HG03139 (cell line): ENCODE results near the gene NBEA.

ENCODE experiments used
- ATAC-seq: cut with Tn5 transposase; IDR thresholded peaks from one replicate; pipeline ENCODE4 v1.9.1; 2021; ENCODE audit not compliant: unreplicated experiment

The NBEA gene

DNA sequence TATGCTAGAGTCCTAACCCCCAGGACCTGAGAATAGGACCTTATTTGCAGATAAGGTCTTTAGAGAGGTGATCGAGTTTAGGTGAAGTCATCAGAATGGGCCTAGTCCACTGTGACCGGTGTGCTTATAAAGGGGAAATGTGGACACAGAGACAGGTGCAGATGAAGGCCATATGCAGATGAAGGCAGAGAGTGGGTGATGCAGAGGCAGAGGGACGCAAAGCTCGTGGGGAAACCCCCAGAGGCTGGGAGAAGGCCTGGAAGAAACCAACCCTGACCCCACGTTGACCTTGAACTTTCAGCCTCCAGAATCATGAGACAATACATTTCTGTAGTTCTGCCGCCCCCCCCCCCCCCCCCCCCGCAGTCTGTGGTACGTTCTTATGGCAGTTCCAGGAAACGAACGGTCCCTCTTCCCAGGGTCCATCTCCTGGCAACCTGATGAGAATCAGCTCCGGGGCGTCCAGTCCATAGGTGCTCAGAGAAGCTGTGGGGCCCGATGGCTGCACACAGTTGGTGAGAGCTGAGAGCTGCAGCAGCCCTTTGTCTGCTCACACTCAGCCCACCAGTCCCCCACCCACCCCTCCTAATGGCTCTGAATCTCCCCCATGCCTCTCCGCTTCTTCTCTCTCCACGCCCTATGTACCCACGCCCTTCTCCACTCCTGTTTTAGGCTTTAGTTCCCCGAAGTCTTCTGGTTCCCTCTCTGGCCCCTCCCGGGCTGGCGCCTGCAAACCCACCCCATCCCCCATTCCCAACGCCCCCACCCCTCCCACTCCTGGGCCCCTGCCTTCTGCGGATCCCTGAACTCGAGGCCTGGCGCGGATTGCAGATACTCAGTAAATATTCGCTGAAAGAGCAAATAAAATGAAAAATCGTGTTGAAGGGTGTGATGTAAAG is 752.7 kb downstream of the NBEA start:
- ATAC-seq, result no peak

DNA sequence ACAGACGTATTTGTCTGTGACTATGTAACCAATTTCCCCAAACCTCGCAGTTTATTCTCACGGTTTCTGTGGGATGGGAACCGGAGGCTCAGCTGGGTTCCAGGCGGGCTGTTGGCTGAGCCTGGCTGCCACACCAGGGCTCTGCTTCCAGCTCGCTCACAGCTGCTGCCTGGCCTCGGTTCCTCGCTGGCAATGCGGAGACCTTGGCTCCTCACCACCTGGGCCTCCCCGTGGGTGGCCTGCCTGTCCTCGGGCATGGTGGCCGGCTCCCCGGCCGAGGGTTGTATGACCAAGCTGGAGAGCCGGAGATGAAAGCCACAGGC is 753.3 kb downstream of the NBEA start:
- ATAC-seq, result no peak

DNA sequence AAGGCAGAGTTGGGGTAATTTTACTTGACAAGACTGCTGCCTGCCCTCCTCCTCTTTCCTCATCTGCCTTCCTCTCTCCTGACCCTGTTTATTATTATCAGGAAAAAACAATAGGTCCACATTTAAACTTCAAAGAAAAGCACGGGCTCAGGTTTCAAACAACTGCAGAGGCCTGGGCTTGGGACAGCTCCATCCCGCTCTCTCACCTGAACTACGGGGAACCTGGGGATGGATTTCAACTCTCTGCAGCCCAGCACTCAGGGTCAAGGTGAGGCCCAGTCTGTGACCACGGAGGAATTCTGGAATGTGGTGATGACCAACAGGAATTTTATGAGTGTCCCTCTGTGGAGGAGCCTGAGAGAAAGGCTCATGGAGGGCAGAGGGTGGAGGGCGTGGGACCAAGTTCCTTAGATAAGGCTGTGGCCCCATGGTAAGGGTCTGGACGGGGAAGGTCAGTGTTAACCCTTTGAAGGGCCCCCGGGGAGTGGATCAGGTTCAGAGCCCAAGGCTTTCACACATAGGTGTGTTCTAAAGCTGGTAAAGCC is 755.2 kb downstream of the NBEA start:
- no peak for ATAC-seq

DNA sequence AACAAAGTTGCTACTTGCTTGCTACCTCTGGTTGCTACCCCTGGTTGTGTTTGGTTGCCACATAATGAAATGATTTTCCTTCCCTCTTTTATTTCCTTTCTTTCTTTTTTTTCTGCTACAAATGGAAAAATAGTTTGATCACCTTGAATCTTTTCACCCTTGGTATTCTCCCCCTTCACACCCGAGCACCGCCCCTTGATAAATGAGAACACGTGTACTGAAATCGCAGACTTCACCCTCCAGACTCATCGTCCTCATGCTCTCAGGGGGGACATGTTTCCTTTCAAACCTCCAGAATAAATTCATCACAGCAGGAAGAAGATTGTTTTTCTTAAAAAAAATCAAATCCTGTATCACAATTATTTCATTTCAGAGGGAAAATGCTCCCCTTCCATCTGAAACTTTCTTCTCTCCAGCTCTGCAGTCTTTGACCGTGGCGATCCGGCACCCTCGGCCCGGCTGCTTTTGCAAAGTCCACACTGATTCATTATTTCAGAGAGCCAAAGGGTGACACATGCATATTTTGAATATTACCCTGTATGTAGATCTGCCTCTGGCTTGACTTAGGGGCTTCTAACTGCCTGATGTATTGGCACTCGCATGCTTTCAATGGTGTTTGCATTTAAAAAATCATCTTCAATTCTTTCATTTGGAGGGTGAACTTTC is 757.0 kb downstream of the NBEA start:
- no peak for ATAC-seq

DNA sequence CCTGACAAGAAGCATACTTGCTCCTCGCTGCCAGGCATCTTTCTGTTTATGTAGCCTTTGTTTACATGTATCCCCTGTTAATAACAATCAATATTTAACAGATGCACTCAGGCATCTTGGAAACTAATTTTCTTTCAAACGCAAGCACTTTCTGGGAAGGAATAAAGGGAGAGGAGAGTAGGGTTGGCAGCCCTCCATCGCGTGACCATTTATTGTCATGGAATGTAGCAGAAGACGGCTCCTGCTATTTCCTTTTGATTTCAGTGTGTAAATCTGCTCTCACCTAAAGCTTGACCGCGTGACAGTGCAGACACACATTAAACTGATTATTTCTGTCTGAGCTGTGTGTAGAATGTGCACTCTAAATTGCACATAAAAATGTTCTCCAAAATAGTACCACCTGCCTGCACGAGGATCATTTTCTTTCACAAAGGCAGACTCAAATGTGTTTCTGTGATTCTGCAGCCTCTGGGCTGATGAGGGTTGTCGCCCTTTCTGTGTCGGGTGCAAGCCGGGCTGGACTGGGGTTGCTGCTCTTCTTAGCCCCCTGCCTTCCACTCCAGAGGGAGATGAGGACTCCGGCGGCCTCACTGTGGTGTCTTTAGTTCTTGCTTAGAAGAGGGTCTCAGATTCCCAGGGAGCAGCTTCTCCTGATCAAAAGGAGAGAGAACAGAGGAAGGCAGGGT is 757.9 kb downstream of the NBEA start:
- no peak for ATAC-seq

DNA sequence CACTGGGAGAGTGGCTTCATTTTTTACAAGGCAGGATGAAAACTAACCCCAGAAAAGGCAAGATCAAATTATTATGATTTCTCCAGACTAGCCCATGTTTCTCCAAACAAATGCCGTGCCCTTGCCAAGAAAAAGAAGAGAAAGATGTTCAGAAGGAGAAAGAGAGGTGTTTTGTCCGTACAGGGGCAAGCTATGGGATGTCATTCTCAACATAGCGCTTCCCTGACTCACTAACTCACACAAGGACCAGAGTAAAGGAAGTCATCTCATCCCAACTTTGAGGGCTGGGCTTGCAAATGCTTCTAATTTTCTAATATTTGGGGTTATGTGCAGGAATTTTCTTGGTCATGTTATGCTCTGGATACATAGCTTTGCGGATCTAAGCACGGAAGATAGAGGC is 758.6 kb downstream of the NBEA start:
- ATAC-seq, result no peak

DNA sequence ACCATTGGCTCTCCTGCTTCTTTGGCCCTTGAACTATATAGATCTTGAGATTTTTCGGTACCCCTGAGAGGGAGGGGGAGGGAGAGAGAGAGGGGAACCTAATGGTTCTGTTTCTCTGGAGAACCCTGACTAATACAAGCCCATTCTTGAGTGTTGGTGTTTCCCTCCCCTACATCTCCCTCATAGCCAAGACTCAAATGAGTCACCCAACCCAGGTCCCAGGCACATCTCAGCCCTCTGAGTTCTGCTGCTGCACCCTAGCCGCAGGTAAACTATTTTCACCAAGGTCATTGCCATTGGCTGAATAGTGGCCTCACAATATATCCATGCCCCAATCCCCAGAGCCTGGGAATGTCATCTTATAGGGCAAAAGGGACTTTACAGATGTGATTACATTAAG is 760.2 kb downstream of the NBEA start:
- no peak for ATAC-seq

DNA sequence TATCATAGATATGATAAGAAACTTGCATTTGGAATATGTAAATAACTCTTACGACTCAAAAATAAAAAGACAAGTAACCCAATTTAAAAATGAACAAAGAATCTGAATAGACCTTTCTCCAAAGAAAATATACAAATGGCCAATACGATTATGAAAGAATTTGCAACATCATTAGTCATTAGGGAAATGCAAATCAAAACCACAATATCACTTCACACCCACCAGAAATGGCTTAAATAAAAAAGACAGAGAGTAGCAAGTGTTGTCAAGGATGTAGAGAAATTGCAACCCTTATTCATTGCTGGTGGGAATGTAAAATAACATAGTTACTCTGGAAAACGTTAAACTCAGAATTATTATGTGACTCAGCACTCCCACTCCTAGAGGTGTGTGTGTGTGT is 761.0 kb downstream of the NBEA start:
- ATAC-seq, result no peak

DNA sequence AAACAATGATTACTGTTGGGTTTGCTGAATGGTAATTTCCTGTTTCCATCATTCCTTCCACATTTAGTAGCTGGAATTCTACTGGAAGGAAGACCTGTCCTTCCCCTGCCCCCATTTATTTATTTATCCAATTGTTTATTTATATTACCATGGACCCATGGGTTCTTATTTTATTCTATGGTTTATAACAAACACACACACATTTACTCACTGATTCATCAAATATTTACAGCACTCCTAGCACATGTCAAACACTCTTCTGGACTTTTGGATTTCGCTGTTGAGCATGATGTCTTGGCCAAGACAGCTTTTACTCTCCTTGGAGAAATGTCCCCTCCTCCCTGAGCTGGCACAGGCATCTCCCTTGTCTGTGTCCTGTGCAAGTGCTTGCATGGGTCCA is 762.3 kb downstream of the NBEA start:
- ATAC-seq, result no peak

DNA sequence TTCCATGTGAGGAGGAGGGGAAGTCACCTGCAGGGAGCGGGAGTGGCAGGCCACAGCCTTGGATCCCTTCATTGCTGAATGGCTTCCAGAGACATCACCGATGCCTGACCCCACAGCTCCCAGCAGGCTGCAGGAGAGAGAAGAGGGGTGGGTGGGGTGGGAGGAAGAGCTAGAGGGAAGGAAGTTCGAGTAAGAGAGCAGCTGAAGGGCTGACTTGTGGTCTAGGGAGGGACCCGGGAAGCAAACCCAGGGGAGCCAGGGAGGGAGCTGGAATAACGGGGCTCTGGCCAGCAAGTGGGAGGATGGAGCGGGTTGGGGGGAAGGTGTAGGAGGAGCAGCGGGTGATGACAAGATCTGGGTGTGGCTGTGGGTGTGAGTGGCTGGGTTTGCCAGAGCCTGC is 764.2 kb downstream of the NBEA start:
- ATAC-seq, result no peak

DNA sequence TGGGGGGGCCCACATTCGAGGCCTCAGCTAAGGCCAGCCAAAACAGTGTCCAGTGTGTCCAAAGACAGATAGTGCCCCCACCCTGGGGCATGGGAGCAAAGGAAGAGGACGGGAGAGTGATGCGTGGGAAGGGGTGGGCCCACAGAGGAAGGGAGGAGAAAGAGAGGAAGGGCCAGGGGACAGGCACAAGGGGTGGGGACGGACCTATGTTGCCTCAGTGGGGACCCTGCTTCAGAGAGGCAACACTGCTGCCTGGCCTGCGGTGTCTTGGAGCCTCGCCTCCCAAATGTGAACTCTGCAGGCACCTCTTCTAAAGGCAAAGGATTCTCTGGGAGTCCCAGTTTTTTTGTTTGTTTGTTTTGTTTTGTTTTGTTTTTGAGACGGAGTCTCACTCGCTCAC is 764.7 kb downstream of the NBEA start:
- ATAC-seq, result no peak

DNA sequence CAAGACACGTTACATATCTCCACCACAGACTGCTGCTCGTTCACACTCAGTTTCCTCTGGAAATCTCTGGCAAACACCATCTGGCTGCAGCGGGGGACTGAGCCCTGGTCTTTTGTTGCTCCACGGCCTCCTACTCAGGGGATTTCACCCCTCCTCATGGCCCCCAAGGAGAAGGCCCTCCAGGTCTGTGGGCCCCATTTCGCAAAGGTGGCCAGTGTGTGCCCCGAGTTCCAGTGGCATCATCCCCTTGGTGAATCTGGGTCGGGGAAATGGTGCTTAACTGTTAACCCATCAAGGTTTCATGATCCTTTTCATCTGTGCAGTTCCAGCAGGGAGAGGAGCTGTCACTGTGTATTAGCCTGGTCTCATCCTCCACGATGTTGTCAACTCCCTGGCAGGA is 769.8 kb downstream of the NBEA start:
- ATAC-seq, result no peak

DNA sequence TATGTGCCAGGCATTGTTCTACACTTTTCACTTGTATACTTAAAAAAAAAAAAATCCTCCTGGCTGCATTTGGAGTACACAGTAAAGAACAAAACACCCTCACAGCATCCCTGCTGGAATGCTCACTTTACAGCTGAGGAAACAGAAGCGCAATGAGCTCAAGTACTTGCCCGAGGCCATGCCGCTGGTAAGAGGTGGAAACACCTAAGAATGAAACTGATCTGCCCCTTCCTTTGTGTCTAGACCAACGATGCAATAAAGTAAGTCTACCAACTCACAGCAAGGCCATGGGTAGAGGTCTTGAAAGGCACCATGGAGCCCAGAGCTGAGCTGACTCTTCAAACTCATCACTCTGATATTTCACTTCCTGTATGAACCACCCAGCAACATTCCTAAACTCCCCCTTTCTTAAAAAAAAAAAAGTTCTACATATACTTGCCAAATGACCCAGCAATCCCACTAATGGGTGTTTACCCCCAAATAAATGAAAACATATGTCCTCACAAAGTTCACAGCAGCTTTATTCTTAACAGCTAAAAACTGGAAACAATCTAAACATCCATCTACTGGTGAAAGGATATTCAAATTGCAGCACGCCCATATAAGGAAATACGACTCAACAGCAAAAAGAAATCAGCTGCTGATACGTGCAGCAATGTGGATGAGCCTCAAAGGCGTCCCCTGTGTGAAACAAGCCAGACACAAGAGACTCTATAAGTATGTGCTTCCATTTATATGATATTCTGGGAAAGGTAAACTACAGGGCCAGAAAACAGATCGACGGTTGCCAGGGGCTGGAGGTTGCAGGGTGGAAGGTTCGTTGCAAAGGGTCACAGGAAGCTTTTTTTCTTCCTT is 771.1 kb downstream of the NBEA start:
- no peak for ATAC-seq

DNA sequence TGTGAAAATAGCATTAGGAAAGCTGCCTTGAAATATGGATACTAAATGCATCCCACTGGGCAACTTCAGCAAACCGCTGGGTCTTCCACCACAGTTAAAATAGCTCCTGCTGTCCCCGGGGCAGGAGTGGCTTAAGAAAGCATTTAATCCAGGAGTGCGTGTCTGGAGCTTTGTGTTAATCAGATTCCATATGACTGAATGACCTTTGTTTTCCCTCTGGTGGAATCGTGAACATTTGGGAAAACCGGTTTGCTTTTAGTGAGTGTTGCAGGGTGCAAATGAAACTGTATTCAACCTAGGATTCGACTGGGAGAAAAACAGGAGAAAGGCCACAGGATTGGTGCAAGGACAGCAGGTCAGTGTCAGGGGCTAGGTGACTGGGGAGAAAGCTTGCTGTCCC is 772.1 kb downstream of the NBEA start:
- no peak for ATAC-seq

DNA sequence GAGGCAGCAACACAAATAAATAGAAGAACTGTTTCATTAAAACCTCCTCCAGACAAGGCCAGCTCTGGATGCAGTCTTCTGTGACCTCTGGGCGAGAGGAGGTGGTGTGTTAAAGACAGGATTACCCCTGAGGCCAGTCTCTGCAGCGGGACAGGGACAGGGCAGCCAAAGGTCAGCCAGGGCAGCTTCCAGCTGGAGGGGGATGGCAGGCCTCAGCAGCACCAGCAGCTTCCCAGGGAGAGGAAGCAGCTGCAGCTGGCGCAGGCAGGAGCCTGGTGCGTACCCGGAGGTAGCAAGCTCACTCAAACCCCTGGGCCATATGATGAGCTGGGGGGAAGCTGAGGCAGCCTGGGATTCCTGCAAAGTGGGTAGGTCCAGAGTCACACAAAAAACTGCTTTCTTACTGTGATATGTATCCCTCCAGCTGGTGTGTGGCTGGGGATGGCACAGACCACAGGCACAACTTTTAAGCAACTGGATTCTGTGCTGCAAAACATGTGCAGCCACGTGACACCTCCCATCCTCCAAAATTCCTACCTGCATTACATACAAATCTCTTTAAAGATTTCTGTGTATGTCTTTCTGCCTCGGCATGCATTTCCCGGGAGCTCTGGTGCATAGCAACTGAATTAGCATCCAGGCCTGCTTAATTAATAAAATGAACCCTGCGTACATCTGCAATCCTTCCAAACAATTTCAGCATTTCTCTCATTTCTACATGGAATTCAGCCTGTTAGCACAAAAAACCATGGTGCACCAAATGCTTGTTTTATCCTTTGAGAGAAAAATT is 772.7 kb downstream of the NBEA start:
- ATAC-seq, result no peak

DNA sequence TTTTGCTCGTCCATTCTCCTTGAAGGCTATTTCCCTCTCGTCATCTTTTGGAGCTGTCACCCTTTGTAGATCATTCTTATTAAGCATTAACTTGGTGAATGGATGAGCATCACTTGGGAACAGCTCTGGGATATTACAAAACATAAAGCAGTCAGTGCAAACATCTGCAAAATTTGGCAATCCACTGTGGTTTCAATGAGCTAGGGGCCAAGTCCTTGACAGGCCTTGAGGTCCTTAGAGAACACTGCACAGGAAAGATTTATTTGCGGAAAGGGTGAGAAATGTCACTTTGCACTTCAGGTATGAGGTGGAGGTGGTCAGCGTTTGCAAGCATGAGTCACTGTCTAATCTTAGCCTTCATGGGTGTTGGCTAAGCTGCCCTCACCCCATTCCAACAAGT is 774.1 kb downstream of the NBEA start:
- ATAC-seq, result no peak

DNA sequence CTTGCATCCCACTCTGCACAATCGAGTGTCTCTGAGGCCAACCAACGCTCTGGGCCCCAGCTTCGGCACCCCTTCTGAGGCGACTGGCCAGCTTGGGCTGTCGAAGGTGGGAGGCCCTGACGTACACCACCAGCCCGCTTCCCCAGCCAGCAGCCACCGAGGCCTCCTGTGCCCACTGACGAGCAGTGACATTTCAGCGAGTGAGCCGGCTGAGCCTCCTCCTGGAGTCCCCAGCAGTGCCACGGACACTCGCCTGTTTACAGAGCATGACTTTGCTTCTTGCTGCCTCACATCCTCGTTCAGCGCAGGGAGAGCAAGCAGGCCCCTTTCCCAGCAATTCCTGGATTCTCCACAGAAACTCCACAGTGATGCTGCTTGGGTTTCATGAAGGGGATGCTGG is 774.7 kb downstream of the NBEA start:
- ATAC-seq, result no peak

DNA sequence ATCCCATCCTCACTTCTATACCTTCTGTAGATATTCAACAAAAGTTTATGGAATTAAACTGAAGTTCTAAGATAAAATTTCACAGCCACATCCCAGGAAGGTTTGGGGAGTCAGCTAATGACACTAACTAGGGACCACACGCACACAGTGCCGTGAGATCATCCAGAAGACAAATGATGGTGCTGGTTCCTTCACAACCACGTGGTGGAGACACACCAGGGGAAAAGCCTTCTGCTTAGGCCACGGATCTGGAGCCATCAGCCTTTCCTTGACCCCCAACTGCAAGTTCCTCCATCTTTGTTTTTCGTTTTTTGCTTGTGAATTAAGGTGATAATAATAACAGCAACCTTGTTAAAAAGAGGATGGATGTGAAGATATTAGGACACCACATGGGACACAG is 776.0 kb downstream of the NBEA start:
- no peak for ATAC-seq

DNA sequence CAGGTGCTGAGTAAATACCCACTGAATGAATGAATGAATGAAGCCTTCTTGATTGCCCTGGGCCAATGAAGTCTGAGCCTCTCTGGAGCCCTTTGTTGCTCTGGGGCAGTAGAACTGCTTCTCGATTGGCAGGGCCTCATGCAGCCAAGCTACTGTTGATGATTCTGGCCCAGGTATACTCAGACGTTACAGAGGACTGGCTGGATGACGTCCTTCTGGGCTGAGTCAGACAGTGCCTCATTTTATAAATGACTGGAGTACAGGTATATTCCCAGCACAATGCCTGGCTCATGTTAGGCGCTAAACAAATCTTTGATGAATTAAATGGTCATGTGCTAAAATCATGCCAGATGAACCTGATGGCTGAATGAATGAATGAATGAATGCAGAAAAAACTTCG is 778.2 kb downstream of the NBEA start:
- no peak for ATAC-seq
